ENCODE measurements around the gene PHF10. TPM values are rescaled to one million over a fixed set of nuclear protein-coding genes. Genes with fewer than 3 reads are reported as not detected.
A peak's percentile ranks its signal among the peaks of the same experiment; 100 is the strongest.

PHF10 gene
- total RNA-seq, 2 donors from 2014 or later, result 29.0 to 29.6 TPM

DNA sequence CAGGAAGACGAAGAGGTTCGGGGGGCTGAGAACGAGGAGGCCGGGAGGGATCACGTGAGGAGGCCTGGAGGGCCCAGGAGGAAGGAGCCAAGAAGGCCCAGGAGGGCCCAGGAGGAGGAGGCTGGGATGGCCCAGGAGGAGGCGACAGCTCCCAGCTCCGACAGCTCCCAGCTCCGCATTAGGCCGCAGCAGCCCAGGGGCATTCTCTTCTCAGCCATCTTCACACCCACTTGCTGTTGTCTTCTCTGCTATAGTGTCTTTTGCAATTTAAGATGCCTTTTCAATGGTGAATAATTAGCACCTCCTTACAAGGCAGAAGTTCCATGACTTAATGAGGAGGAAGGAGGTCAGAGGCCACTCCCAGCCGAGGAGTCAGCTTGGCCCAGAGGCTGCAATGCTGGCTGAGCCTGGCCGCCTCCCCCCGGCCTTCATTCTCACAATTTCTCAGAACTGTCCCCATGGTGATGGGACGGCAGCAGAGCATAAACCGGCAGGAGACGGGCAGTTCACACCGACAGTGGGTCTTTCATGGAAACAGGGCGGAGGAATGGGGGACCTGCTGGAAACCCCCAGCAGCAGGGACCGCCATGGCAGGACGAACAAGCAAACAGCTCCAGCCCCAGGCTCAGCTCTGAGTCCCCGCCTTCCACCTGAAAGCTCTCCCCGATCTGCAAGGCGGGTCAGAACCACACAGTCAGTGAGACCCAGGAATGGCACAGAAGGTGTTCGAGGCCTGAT lies 67.6 kb downstream of the PHF10 start:
- ATAC-seq (no peak), DNase-seq (no peak)
- intact Hi-C loops (cut with DNase I, micrococcal nuclease), result no loop called here

DNA sequence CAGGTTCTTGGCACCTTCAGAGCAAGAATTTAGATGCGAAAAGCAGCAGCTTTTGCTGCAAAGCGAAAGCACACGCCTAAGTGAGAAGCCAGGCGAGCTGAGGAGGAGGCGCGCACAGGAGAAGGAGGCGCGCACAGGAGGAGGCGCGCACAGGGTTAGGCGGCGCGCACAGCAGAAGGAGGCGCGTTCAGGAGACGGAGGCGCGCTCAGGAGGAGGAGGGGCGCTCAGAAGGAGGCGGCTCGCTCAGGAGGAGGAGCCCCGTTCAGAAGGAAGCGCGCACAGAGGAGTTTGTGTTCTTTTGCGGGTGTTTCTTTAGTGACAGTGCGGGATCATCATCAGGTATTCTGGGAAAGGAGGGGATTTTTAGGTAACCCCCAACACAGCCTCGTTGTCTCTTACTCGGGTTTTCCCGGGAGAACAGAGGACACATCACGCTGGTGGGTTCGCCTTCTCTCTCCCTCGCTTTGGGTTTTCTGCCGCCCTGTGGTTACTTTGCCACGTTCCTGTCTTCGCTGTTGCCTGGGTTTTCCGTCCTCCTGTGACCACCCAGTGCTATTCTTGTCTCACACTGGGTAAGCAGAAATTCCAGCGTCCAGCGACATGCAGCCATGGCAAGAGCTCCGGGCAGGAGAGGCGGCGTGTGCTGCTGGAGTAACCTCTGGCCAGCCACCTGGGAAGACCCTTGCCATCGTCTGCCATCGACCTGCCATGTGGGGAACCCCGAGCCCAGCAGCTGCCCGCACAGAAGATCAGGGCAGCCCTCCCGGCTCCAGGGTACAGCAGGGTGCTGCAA lies 69.5 kb downstream of the PHF10 start:
- ATAC-seq (peak; percentile 28), DNase-seq (peak in 1 of 2 donors; percentile 73)
- intact Hi-C loops (cut with DNase I, micrococcal nuclease), result no loop called here

Other genes with a start within 250 kb of the PHF10 start
- gene WDR27, start 22.5 kb downstream of the PHF10 start, total RNA-seq, result 10 to 100 TPM; 33.4 to 46.9 TPM
- 10 to 100 TPM; 25.2 to 32.7 TPM for gene C6orf120, start 22.4 kb downstream of the PHF10 start, total RNA-seq
- gene DYNLT2, start 27.1 kb upstream of the PHF10 start, total RNA-seq, result 1 to 10 TPM; 1.3 to 1.6 TPM
- gene ERMARD, start 27.1 kb upstream of the PHF10 start, total RNA-seq, result 10 to 100 TPM; 15.3 to 16.9 TPM